ENCODE measurements around the gene SPNS3.

SPNS3 gene

DNA sequence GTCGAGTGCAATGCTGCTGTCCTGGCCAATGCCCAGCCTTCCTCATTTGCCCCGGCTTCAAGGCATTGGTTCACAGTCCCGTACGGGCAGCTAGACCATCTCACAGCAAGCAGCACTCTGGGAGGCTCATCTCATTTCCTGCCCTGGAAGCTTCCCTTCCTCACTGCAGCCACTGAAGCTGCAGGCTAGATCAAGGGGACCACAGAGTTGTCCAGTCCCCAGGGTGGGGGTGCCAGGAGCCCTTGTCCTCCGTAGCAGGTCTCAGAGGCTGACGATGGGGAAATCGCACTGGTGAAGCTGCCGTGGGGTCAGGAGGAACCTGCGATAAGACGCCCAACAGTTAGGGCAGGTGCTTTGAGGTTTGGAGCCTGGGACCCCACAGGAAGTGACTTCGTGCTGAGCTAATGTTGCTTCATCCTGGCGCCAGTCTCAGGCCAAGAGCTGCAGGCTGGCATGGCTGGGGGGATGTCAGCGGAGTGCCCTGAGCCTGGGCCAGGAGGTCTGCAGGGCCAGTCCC, at the start of gene SPNS3:
Gene SPNS3, plus strand, starts transcription at position 426 of the 517 bp plus-strand sequence. Its CDS starts 28 bp downstream, at position 454.
- in situ Hi-C loops (cut with HindIII; ENCODE audit: low pct_unique_long_range_greater_than_20kb, low sequenced_read_pairs) = no loop called here
- DNase-seq (ENCODE audit: low read depth in 1 of 2, low spot score in 1 of 2) = no peak
- no peak for TF ChIP-seq JUND (IDR thresholded peaks at IDR 0.05; ENCODE audit: low read depth)

- in situ Hi-C loops (cut with HindIII; ENCODE audit: low pct_unique_long_range_greater_than_20kb, low sequenced_read_pairs) = no loop called here
- no peak for DNase-seq (ENCODE audit: low read depth in 1 of 2, low spot score in 1 of 2)
- TF ChIP-seq JUND (IDR thresholded peaks at IDR 0.05; ENCODE audit: low read depth) = no peak
These were observed 47.3 kb upstream of the SPNS3 start for GRCh38 chr17:4386406-4386805.

- no peak for TF ChIP-seq JUND (IDR thresholded peaks at IDR 0.05; ENCODE audit: low read depth)
- in situ Hi-C loops (cut with HindIII; ENCODE audit: low pct_unique_long_range_greater_than_20kb, low sequenced_read_pairs) = no loop called here
- DNase-seq (ENCODE audit: low read depth in 1 of 2, low spot score in 1 of 2) = no peak
These were observed 46.6 kb upstream of the SPNS3 start for GRCh38 chr17:4387137-4387536.

DNA sequence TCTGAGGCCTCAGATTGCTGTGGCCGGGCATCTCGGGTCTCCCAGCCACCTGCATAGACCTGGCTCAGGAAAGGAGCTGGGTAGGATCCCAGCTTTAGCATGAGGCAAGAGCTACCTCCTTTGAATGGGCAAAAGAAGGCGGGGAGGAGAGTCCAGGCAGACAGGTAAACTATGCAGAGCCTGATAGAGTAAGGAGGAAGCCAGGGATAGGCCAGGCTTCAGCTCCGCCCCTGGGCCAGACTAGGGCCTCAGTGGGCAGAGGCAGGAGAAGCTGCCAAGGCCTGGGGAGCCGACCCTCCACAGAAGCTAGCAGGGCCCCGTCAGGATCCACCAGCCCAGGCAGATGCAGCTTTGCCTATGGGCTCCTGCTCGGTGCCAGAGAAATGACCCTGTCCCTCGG, 44.7 kb upstream of the SPNS3 start:
- in situ Hi-C loops (cut with HindIII; ENCODE audit: low pct_unique_long_range_greater_than_20kb, low sequenced_read_pairs) = no loop called here
- TF ChIP-seq JUND (IDR thresholded peaks at IDR 0.05; ENCODE audit: low read depth) = no peak
- peak in 1 of 2 experiments; percentile 63 for DNase-seq (ENCODE audit: low read depth in 1 of 2, low spot score in 1 of 2)

DNA sequence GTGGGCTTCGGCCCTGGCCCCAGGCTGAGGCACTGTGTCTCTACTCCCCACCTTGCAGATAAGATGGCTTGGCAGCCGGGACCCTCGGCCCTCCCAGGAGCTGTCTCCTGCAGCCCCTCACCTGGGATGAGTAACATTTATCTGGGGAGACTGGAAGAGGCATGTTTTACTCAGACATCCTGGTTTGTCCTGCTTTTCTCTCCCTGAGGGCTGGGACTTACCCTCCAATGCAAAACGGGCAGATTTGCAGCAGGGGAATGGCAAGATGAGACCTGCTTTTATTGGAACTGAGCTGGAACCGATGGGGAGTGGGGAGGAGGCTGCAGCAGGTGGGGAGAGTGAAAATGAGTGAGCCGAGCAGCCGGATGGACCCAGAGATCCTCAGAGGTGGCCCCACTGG, 39.9 kb upstream of the SPNS3 start:
- no peak for TF ChIP-seq JUND (IDR thresholded peaks at IDR 0.05; ENCODE audit: low read depth)
- peak in 1 of 2 experiments; percentile 30 for DNase-seq (ENCODE audit: low read depth in 1 of 2, low spot score in 1 of 2)
- in situ Hi-C loops (cut with HindIII; ENCODE audit: low pct_unique_long_range_greater_than_20kb, low sequenced_read_pairs) = no loop called here

- TF ChIP-seq JUND (IDR thresholded peaks at IDR 0.05; ENCODE audit: low read depth) = no peak
- peak in 1 of 2 experiments; percentile 65 for DNase-seq (ENCODE audit: low read depth in 1 of 2, low spot score in 1 of 2)
- in situ Hi-C loops (cut with HindIII; ENCODE audit: low pct_unique_long_range_greater_than_20kb, low sequenced_read_pairs) = no loop called here
These were observed 39.3 kb upstream of the SPNS3 start for GRCh38 chr17:4394208-4395110.

DNA sequence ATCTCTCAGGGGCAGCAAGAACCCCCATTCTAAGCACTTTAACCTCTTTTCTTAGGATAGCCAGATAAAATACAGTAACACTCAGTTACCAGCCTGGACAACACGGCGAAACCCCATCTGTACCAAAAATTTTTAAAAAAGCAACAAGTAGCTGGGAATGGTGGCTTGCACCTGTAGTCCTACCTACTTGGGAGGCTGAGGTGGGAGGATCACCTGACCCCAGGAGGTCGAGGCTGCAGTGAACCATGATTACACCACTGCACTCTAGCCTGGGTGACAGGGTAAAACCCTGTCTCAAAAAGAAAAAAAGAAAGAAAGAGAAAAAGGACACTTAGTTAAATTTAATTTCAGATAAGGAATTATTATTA, 38.6 kb upstream of the SPNS3 start:
- in situ Hi-C loops (cut with HindIII; ENCODE audit: low pct_unique_long_range_greater_than_20kb, low sequenced_read_pairs) = no loop called here
- no peak for TF ChIP-seq JUND (IDR thresholded peaks at IDR 0.05; ENCODE audit: low read depth)
- DNase-seq (ENCODE audit: low read depth in 1 of 2, low spot score in 1 of 2) = no peak

GRCh38 chr17:4397840-4398239, 35.9 kb upstream of the SPNS3 start:
- in situ Hi-C loops (cut with HindIII; ENCODE audit: low pct_unique_long_range_greater_than_20kb, low sequenced_read_pairs) = no loop called here
- no peak for DNase-seq (ENCODE audit: low read depth in 1 of 2, low spot score in 1 of 2)
- TF ChIP-seq JUND (IDR thresholded peaks at IDR 0.05; ENCODE audit: low read depth) = no peak

DNA sequence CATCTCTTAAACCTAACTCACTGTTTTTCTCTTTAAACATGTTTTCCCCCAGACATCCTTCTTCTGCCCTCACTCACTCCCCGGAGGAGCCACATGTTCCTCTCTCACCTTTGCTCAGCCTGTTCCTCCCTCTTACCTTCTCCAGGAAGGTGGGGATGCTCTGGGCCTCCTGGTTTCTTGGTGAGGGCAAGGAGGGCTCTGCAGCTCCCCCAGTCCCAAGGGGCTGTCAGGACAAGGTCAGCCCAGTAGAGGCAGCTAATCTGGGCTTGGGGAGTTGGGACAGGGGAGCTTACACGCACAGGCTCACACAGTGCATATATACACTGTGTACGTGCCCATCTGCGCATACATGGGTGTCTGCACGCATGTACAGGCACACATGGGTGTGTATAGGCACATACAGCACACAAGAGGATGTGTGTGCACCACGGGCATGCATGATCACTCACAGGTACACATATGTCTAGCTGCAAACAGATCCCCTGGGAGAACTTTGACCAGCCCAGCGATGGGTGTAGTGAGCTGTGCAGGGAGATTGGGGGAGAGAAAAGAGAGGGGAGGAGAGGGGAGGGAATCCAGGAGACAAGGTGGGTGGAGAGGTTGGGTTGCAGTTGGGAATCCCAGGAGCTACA, 28.6 kb upstream of the SPNS3 start:
- in situ Hi-C loops (cut with HindIII; ENCODE audit: low pct_unique_long_range_greater_than_20kb, low sequenced_read_pairs) = no loop called here
- DNase-seq (ENCODE audit: low read depth in 1 of 2, low spot score in 1 of 2) = no peak
- no peak for TF ChIP-seq JUND (IDR thresholded peaks at IDR 0.05; ENCODE audit: low read depth)

DNA sequence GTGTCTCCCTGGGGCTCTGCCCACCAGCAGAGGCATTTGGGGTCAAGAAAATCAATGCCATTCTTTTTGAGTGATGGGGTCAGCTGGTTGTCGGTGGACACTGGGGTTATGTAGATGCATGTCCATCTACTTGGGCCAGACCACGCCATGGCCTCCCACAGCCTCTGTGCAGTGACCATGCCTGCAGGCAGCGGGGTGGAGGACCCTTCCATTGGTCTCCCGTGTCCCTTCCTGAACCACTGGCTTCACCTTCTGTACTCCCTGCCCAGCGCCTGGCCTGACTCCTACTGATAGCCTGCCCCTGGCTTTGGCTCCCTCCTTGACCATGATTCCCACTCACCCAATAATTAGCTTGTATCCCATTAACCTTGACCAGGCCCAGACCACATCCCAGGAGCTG, 28.0 kb upstream of the SPNS3 start:
- DNase-seq (ENCODE audit: low read depth in 1 of 2, low spot score in 1 of 2) = no peak
- TF ChIP-seq JUND (IDR thresholded peaks at IDR 0.05; ENCODE audit: low read depth) = no peak
- in situ Hi-C loops (cut with HindIII; ENCODE audit: low pct_unique_long_range_greater_than_20kb, low sequenced_read_pairs) = no loop called here

- in situ Hi-C loops (cut with HindIII; ENCODE audit: low pct_unique_long_range_greater_than_20kb, low sequenced_read_pairs) = no loop called here
- no peak for DNase-seq (ENCODE audit: low read depth in 1 of 2, low spot score in 1 of 2)
- TF ChIP-seq JUND (IDR thresholded peaks at IDR 0.05; ENCODE audit: low read depth) = no peak
These were observed 27.4 kb upstream of the SPNS3 start for GRCh38 chr17:4406386-4406785.

DNA sequence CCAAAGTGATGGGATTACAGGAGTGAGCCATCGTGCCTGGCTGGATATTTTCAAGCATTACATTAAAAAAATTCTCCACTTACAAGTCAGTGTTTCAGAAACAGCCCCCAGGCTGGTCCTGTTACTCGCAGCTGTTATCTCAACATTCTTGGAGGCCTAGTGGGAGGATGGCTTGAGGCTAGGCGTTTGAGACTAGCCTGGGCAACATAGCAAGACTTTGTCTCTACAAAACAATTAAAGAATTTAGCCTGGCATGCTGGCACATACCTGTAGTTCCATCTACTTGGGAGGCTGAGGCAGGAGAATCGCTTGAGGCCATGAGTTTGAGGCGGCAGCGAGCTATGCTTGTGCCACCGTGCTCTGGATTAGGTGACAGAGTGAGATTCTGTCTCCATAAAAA, 26.5 kb upstream of the SPNS3 start:
- no peak for TF ChIP-seq JUND (IDR thresholded peaks at IDR 0.05; ENCODE audit: low read depth)
- in situ Hi-C loops (cut with HindIII; ENCODE audit: low pct_unique_long_range_greater_than_20kb, low sequenced_read_pairs) = no loop called here
- peak in 1 of 2 experiments; percentile 45 for DNase-seq (ENCODE audit: low read depth in 1 of 2, low spot score in 1 of 2)

GRCh38 chr17:4407851-4408250, 25.9 kb upstream of the SPNS3 start:
- DNase-seq (ENCODE audit: low read depth in 1 of 2, low spot score in 1 of 2) = peak in 1 of 2 experiments; percentile 41
- no peak for TF ChIP-seq JUND (IDR thresholded peaks at IDR 0.05; ENCODE audit: low read depth)
- in situ Hi-C loops (cut with HindIII; ENCODE audit: low pct_unique_long_range_greater_than_20kb, low sequenced_read_pairs) = no loop called here
